Activated CD8-positive, alpha-beta memory T cell treated with anti-CD3 and anti-CD28 coated beads for 48 hours (primary cell): ENCODE data around the gene TBC1D5.
"Not testable (repeated sequence)": the region's sequence is repeated elsewhere in the genome, so short reads cannot be mapped to it uniquely, and the experiment has no call there.

Experiments
- DNase-seq, 3 experiments: peaks; one replicate each; pipeline ENCODE4 v3.0.0-alpha.2; 2020; ENCODE audit warnings: low read depth in 2 of 3, low spot score in 2 of 3

The TBC1D5 gene

DNA sequence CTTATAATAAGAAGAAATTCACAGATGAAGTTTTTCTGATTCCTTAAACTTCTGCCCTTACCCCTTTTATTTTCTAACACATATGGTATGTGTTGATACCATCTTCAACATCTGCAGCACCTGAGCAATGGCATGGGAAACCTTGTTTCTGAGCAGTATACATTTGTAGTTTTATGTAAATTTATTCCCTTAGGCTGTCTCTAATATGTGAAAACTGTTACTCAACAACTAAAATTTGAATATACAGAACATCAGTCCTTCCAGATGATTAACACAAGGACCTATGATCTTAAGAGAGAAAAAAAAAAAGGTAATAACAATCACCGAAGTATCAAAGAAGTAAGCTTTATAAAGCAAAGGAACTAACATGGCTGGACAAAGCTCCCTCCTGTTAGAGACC is 190.5 kb downstream of the TBC1D5 start:
- no peak for DNase-seq

- DNase-seq = no peak
These were observed 191.1 kb downstream of the TBC1D5 start for GRCh38 chr3:17551333-17551732.

GRCh38 chr3:17550624-17551023 is 191.8 kb downstream of the TBC1D5 start:
- no peak for DNase-seq

GRCh38 chr3:17546500-17547255 is 195.8 kb downstream of the TBC1D5 start:
- no peak for DNase-seq

GRCh38 chr3:17544632-17545031 is 197.8 kb downstream of the TBC1D5 start:
- DNase-seq = no peak

DNA sequence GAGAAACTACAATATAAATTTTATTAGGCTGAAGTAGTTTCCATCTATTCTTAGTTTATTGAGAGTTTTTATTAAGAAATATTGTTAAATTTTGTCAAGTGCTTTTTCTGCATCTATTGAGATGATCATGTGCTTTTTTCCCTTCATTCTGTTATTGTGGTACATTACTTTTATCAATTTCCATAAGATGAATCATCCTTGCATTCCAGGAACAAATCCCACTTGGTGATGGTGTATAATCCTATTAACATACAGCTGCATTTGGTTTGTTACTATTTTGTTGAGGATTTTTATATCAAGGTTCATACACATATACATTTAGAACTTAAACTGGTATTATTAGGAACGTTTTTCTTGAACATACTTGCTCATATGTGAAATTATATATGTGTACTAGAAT is 199.8 kb downstream of the TBC1D5 start:
- DNase-seq = no peak

DNA sequence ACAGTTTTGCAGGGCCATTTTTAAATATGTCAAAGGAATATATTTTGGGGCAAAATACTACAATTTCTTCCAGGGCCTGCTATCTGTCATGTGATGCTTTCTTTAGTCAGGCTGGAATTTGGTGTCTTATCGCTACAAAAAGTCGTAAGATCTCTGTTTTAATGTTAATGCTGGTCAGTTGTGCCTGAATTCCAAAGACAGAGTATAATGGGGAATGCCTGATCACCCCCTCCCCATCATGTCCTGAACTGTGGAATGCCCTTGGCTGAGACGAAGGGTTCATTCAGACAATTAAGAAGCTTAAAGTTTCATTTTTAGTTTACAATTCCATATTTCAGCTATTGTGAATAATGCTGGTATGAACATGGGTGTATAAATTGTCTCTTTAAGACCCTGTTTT is 203.0 kb downstream of the TBC1D5 start:
- DNase-seq = no peak

GRCh38 chr3:17535274-17535673 is 207.2 kb downstream of the TBC1D5 start:
- DNase-seq = no peak

DNA sequence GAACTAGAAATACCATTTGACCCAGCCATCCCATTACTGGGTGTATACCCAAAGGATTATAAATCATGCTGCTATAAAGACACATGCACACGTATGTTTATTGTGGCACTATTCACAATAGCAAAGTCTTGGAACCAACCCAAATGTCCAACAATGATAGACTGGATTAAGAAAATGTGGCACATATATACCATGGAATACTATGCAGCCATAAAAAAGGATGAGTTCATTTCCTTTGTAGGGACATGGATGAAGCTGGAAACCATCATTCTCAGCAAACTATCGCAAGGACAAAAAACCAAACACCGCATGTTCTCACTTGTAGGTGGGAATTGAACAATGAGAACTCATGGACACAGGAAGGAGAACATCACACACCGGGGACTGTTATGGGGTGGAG is 210.0 kb downstream of the TBC1D5 start:
- not testable (repeated sequence) for DNase-seq

DNA sequence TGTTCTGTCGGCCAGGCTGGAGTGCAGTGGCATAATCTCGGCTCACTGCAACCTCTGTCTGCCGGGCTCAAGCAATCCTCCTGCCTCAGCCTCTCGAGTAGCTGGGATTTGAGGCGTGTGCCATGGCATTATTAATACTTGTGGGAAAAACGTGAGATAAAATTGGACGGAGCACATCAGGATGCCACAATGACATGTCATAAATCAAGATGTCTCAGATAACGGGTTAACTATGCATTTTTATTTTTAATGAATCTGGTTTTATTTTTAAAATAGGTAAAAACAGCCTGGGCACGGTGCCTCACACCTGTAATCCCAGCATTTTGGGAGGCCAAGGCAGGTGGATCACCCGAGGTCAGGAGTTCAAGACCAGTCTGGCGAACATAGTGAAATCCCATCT is 212.8 kb downstream of the TBC1D5 start:
- DNase-seq = no peak

- DNase-seq = no peak
These were observed 224.0 kb downstream of the TBC1D5 start for GRCh38 chr3:17518189-17519059.

GRCh38 chr3:17515445-17516234 is 226.8 kb downstream of the TBC1D5 start:
- DNase-seq = no peak

DNA sequence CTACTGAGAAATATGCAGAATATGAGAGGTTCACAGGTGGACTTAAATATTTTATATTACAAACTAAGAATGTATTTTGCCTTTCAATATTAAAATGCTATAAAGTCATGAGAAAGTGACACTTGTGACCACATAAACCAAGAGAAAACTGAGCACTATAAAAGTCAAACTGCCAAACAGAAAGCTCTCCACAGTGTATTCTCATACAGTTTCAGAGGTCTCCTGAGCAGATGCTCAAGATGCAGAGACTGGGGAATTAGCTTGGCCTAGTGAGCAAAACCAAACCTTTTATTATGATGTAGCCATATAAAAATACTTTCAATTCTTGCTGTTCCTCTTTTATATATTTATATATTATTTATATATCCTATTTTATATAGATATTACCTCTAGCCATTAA is 227.8 kb downstream of the TBC1D5 start:
- DNase-seq = no peak

DNA sequence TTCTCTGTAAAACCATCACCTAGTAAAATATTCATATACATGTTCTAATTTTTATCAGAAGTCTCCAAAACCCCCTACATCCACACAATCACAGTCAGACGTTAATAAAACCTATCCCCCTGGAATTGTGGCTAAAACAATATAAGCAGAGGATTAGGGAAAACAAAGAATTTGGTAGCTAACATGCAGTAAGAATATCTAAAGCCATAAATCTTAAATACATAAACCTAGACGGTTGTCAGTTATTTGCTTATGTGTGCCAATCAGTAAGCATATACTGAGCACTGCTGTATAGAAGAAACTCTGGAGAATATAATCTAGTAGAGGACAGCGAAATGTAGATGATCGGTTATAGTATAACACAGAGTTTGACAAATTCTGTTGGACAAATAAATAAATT is 232.2 kb downstream of the TBC1D5 start:
- no peak for DNase-seq

GRCh38 chr3:17508180-17508752 is 234.2 kb downstream of the TBC1D5 start:
- DNase-seq = no peak

- DNase-seq = no peak
These were observed 235.0 kb downstream of the TBC1D5 start for GRCh38 chr3:17507480-17507879.

DNA sequence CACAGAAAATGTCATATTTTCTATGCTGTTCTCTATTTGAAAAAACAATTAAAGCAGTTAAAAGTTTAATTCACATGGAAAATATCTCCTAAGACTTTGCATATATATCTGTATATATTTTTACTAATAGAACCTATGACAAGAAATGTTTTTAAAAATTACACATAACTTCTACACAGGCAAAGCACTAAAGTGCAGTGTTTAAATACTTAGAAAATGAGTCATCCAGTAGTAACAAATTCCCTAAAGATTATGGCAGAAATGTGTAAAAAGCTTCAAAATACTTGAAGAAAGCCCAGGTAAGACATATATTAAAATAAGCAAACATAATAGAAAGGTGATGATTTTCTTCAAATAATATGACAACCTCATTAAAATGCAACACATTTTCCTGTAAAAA is 236.6 kb downstream of the TBC1D5 start:
- no peak for DNase-seq

DNA sequence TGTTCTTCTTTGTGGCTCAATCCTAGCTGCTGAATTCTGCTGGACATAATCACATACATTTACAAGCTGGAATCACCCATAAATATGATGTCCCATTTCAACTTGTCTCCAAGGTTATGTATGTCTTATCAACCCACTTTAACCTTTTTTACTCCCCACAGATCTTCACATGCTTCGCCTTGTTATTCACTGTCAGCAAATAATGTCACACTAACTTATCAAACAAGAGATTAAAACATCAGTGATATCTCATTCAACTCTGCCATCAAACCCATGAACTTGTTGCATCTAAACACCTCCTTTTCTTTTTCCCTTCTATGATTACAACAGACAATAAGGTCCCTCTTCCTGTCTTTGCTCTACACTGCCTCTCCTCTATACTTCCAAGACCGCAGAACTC is 240.7 kb downstream of the TBC1D5 start:
- DNase-seq = no peak

DNA sequence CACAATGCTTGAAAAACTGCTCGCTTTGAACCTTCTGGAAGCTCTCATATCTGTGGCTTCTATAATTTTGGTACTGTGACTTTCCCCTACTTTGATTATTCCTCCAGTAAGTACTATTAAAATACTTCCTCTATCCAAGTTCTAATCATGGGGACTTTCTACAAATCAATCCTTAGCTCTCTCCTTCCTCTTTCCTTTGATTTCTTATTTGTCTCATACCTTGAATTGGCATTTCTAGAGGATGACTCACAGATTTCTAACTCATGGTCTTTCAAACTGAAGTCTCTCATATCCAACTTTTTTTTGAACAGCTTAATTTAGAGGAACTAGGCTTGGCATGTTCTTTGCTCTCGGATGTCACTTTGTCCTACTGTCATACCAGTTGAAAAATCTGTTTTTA is 241.8 kb downstream of the TBC1D5 start:
- no peak for DNase-seq

DNA sequence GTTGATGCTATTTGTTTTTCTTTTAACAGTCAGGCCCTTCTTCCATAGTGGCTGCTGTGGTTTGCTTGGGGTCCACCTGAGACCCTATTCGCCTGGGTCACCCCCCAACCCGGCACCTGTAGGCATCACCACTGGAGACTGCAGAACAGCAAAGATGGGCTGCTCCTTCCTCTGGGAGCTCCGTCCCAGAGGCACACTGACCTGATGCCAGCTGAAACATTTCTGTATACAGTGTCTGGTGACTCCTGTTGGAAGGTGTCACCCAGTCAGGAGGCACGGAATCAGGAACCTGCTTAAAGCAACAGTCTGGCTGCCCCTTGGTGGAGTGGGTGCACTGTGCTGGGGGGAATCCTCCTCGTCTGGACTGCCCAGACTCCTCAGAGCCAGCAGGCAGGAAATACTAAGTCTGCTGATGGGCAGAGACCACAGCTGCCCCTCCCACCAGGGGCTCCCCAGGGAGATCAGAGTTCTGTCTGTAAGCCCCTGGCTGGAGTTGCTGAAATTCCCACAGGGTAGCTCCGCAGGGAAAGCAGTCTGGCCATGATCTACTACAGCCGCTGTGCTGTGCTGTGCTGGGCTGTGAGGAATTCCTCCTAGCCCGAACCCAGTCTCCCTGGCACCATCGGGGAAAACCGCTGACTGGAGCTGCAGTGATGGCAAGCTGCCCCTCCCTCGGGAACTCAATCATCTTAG is 248.2 kb downstream of the TBC1D5 start:
- DNase-seq = no peak

- DNase-seq = no peak
These were observed 250.8 kb downstream of the TBC1D5 start for GRCh38 chr3:17491601-17492000.
